Activated CD8-positive, alpha-beta memory T cell treated with anti-CD3 and anti-CD28 coated beads for 48 hours (primary cell): ENCODE results near the gene IRX6.

Experiments used
- DNase-seq, 3 experiments: peaks; one replicate each; pipeline ENCODE4 v3.0.0-alpha.2; 2020; ENCODE audit warnings: low read depth in 2 of 3, low spot score in 2 of 3

Gene IRX6

DNA sequence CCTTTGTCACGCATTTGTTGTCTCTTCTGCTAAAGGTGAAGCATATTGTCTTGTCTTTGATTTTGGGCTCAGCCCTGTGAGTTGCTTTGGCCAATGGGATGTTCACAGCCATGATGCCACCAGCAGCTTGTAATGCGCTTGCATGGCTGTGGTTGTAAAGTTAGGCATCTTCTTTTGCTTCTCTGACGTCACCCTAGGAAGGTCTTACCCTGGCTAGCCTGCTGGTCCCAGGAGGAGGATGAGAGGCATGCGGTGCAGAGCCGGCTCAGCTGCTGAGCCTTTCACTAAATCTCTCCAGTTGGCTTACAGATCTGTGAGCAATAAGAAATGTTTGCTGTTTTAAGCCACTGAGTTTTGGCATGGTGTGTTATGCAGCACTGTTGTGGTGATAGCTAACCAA is 40.8 kb downstream of the IRX6 start:
- no peak for DNase-seq

DNA sequence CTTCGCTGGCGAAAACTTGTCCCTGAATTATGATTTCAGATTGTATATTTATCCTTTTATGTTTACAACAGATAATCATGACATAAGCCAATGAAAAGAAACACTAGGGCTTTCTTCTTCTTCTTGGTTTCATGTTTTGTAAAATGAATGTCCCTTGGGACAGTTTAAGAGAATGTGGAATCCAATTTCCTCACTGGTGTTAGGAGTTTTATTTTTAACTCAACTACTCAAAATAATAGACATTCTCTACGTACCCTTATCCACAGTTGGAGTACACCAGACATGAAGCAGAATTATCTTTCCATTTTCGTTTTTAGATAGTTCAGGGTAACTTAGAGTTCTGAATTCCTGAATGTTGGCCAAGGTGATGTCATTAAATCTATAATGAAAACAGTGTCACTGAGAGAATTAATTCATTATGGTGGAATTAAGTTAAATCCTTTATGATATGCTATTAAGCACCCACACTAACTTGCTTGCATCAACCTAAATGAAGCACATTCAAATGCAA is 43.4 kb downstream of the IRX6 start:
- no peak for DNase-seq

DNA sequence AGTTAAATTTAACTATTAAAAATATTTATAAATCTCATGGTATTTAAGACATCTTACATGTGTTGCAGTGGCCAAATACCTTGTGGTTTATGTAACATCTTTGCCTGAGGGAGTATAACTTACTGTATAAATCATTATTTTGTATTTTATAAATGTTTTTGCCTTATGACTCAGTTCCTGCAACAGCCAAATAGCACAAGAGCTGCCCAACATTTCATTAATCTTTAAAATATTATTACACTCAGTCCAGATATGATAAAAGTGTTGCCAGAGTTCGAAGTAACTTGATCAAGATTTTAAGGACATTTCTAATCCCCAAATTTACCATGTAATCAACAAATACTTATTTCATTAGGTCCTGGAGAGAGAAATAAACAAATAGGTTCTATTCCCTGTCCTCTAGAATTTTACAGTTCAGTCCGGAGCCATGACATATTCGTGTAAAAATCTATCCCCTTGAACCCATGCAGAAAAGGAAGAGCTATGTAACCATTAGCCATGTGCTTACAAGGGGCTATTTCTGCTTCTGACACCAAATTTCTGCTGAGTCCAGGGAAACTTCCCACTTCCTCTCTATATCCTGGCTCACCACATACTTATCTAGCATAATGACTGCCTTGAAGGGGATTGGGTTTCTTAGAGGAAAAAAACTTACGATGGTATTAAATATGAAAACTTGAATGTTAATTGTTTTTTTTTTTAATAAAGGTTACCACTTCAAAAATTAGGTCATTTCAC is 44.0 kb downstream of the IRX6 start:
- DNase-seq, result no peak

- DNase-seq, result no peak
Measured at GRCh38 chr16:55369151-55369550, 45.1 kb downstream of the IRX6 start.

GRCh38 chr16:55370762-55371482 is 46.9 kb downstream of the IRX6 start:
- no peak for DNase-seq

DNA sequence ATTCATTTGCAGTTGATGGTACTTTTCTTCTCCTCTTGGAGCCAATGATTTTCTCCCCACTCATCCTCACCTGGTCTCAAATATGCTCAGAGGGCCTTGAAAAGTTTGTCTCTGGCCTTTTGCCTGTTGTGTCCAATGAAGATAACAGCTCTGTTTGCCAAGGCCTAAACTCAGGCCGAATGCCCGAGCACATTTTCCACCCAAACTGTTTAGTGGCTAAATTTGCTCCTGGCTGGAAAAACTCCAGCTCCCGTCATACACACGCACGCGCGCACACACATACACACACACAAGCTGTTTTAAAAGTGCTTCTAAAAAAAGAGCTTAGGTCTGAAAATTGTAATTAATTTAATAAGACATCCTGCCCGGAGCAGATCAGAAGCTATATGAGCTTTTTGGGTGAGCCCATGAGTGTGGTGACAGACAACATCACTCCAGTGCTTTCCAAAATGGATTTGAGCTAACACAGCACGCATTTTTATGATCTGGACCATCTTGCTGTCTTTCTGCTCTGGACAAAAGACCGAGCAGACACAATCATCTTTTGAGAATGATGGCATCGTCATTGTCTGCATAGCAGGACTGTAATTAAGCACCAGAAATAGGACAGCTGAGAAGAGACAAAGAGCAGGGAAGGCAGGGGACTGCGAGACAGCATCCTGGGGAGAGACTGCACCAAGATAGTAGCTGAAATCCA is 48.9 kb downstream of the IRX6 start:
- no peak for DNase-seq

- DNase-seq, result no peak
Measured at GRCh38 chr16:55373489-55373832, 49.5 kb downstream of the IRX6 start.

- DNase-seq, result no peak
Measured at GRCh38 chr16:55376045-55376444, 52.0 kb downstream of the IRX6 start.

DNA sequence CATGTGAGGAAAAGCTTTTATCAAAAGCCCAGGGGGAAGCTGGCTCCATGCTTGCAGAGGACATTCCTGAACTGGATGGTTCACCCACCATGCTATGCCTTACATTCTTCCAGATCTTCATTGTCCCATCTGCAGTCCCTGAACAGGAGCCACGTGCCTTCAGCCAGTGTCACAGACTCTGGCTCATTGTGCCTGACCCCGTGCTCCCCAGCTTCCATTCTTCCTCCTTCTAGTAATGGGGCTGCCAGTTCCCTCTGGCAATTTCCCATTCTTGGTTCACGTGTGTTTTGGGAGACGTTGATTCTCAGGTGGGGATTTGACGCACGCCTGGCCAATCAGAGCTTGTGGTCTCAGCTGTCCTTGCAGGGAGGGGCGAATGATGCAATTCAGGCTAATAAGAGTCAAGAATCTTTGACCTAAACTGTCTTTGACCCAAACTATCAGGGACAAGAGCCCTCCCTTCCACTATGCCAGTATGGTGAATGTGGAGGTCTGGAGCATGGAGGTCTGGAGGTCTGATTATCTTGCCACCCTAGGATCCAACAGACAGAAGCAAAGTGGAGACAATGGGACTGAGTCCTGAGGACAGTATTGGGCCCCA is 52.7 kb downstream of the IRX6 start:
- no peak for DNase-seq

- no peak for DNase-seq
Measured at GRCh38 chr16:55377840-55378239, 53.8 kb downstream of the IRX6 start.

- DNase-seq, result no peak
Measured at GRCh38 chr16:55378616-55379015, 54.6 kb downstream of the IRX6 start.

DNA sequence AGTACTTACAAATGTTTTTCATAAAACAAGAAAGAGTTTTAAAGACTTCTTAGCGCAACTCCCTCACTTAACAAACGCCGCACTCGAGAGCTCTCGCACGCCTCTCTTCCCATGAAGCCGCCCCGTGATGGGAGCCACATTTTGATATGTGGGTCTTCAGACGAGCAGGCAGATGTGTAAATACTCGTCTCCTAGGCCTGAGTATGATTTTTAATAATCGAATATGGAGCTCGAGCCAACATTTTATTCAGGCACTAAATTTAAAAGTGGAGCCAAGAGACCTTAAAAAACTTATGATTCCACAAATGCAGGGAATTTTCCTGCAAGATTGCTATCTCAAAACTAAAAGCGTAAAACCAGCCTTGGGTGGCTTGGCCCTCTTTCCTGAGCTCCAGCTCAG is 55.4 kb downstream of the IRX6 start:
- DNase-seq, result no peak

DNA sequence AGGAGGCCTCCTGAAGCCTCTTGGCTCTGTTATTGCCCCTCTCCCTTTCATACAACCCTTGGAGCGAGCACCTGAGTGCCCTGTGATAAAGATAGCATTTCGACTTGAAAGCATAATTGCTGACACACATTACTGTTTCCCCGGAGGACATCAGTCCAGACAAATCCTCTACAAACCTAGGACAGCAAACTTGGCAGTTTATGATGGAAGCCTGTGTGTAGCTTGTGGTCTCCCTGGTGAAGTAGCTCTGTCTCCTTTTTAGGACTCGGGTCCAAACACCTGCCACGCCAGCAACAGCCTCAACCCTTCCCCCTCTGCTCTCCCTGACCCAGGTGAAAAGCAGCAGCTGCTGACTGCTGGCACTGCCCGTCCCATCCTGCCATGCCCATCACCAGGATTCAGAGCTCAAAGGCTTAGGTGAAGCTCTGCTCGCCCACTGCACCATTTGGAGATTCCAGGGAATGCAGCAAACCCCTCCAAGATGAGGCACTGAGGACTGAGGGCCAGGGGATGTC is 55.9 kb downstream of the IRX6 start:
- DNase-seq, result no peak
